ENCODE data around the gene AMH. TPM values are rescaled to one million over a fixed set of nuclear protein-coding genes. Genes with fewer than 3 reads are reported as not detected.

The AMH gene
- polyA plus RNA-seq, 1 of the 3 experiments (the other 2 are of a cell fraction): 18.1 TPM

GRCh38 chr19:2210206-2210605 is 38.9 kb upstream of the AMH start:
- no peak for DNase-seq
- Histone ChIP-seq H3F3A (replicated peaks; ENCODE audit: insufficient read depth) (no peaks in the 10 kb centered on the region), H4K20me1 (ENCODE audit: insufficient read depth) (no peaks in the 10 kb centered on the region), H3K9ac (no peak overlapping the region), H3K4me2 (no peak overlapping the region), H3K27ac (ENCODE audit: low read depth in 2 of 2, low read length in 1 of 2) (no peak overlapping the region), H3K27me3 (ENCODE audit: insufficient read depth) (no peaks in the 10 kb centered on the region), H3K9me3 (no peaks in the 10 kb centered on the region), H3K4me1 (ENCODE audit: control insufficient read depth in 1 of 2, insufficient read depth in 2 of 2, low read depth in 1 of 2, low read length in 1 of 2) (no peaks in the 10 kb centered on the region), H2AFZ (ENCODE audit: low read depth) (no peak overlapping the region), H3K4me3 (ENCODE audit: low read depth in 2 of 2, low read length in 1 of 2) (no peak overlapping the region), H3K36me3 (replicated peaks in 1 of 2; ENCODE audit: control insufficient read depth in 1 of 2, insufficient read depth in 2 of 2, low read length in 1 of 2) (peaks cover 8 to 64% of the 10 kb centered on the region in 2 experiments), H3K79me2 (ENCODE audit: insufficient read depth) (0 out of 2 replicates have a peak, but pooled peaks cover 7% of the 10 kb centered on the region), H3K9me2 (no peaks in the 10 kb centered on the region)
- no peak for TF ChIP-seq FOXM1 (IDR thresholded peaks at IDR 0.05; ENCODE audit: low read depth)
- no peak for TF ChIP-seq FOXJ3 (CRISPR knock-in tag; IDR thresholded peaks at IDR 0.05)
- TF ChIP-seq CHD2 (IDR thresholded peaks at IDR 0.05; ENCODE audit: low read length, partially characterized antibody): no peak
- no peak for TF ChIP-seq YY1 (IDR thresholded peaks at IDR 0.05; ENCODE audit: low read depth)
- no peak for TF ChIP-seq NRF1 (IDR thresholded peaks at IDR 0.05; ENCODE audit: low read depth, low read length)
- no peak for TF ChIP-seq RFX5 (IDR thresholded peaks at IDR 0.05; ENCODE audit: low read length)
- no peak for TF ChIP-seq REST (IDR thresholded peaks at IDR 0.05; ENCODE audit: low read depth, low read length)
- no peak for TF ChIP-seq MEF2A (IDR thresholded peaks at IDR 0.05; ENCODE audit: borderline replicate concordance, low read depth)
- TF ChIP-seq MAX (IDR thresholded peaks at IDR 0.05; ENCODE audit: low read depth): no peak
- TF ChIP-seq POLR2AphosphoS5 (IDR thresholded peaks at IDR 0.05; ENCODE audit: low read depth, low read length): no peak
- TF ChIP-seq NFIC (IDR thresholded peaks at IDR 0.05; ENCODE audit: borderline replicate concordance): no peak
- TF ChIP-seq SMC3 (IDR thresholded peaks at IDR 0.05; ENCODE audit: low read depth, low read length): no peak
- TF ChIP-seq FOSL2 (IDR thresholded peaks at IDR 0.05; ENCODE audit: borderline replicate concordance, low read depth): no peak
- CTCF ChIA-PET: no interaction called here
- WGBS (ENCODE audit: low lambda C conversion rate): 100% methylated on average over 3 of the region's 21 CpGs
- POLR2A ChIA-PET: no interaction called here

- Histone ChIP-seq H3K36me3 (replicated peaks in 1 of 2; ENCODE audit: control insufficient read depth in 1 of 2, insufficient read depth in 2 of 2, low read length in 1 of 2) (peaks cover 8 to 73% of the 10 kb centered on the region in 2 experiments), H3K79me2 (ENCODE audit: insufficient read depth) (no peaks in the 10 kb centered on the region), H3K9me3 (no peaks in the 10 kb centered on the region), H3K9me2 (no peaks in the 10 kb centered on the region), H3K4me1 (ENCODE audit: control insufficient read depth in 1 of 2, insufficient read depth in 2 of 2, low read depth in 1 of 2, low read length in 1 of 2) (no peaks in the 10 kb centered on the region), H3K4me3 (ENCODE audit: low read depth in 2 of 2, low read length in 1 of 2) (no peak overlapping the region), H3K9ac (no peak overlapping the region), H2AFZ (ENCODE audit: low read depth) (no peak overlapping the region), H3K4me2 (no peak overlapping the region), H3K27ac (ENCODE audit: low read depth in 2 of 2, low read length in 1 of 2) (no peak overlapping the region), H4K20me1 (ENCODE audit: insufficient read depth) (no peaks in the 10 kb centered on the region), H3K27me3 (ENCODE audit: insufficient read depth) (no peaks in the 10 kb centered on the region), H3F3A (replicated peaks; ENCODE audit: insufficient read depth) (no peaks in the 10 kb centered on the region)
- DNase-seq: no peak
- ChIA-PET CTCF (interaction anchor here (0.6 kb wide), 1 partner anchor 8 kb away, joined by 3 read pairs; no protein-coding TSS in a partner anchor), POLR2A (no interaction called here)
- 90% methylated on average over 16 of the region's 33 CpGs for WGBS (ENCODE audit: low lambda C conversion rate)
- TF ChIP-seq EZH2phosphoT487 (IDR thresholded peaks at IDR 0.05; ENCODE audit: borderline replicate concordance, low read depth): no peak
- no peak for TF ChIP-seq RFX5 (IDR thresholded peaks at IDR 0.05; ENCODE audit: low read length)
- no peak for TF ChIP-seq ZBTB33 (IDR thresholded peaks at IDR 0.05; ENCODE audit: borderline replicate concordance, low read depth)
- no peak for TF ChIP-seq NRF1 (IDR thresholded peaks at IDR 0.05; ENCODE audit: low read depth, low read length)
- no peak for TF ChIP-seq SIN3A (IDR thresholded peaks at IDR 0.05; ENCODE audit: borderline replicate concordance, low read depth, low read length)
- no peak for TF ChIP-seq MXI1 (IDR thresholded peaks at IDR 0.05; ENCODE audit: low read depth, low read length)
- TF ChIP-seq MEF2A (IDR thresholded peaks at IDR 0.05; ENCODE audit: borderline replicate concordance, low read depth): no peak
- no peak for TF ChIP-seq IRF3 (IDR thresholded peaks at IDR 0.05; ENCODE audit: low read depth, low read length)
- TF ChIP-seq POLR2AphosphoS5 (IDR thresholded peaks at IDR 0.05; ENCODE audit: low read depth, low read length): no peak
- no peak for TF ChIP-seq FOXM1 (IDR thresholded peaks at IDR 0.05; ENCODE audit: low read depth)
- no peak for TF ChIP-seq RXRA (IDR thresholded peaks at IDR 0.05; ENCODE audit: borderline replicate concordance, low read depth)
Observed at GRCh38 chr19:2210987-2211740, 38.0 kb upstream of the AMH start.
